ENCODE data around the gene MZB1. TPM values are rescaled to one million over a fixed set of nuclear protein-coding genes. Genes with fewer than 3 reads are reported as not detected.
"Not testable (repeated sequence)": the region's sequence is repeated elsewhere in the genome, so short reads cannot be mapped to it uniquely, and the experiment has no call there.

Gene MZB1
- total and polyA plus RNA-seq, 9 donors: 0.50 to 1.8 (median 1.2) TPM; not detected in 1

DNA sequence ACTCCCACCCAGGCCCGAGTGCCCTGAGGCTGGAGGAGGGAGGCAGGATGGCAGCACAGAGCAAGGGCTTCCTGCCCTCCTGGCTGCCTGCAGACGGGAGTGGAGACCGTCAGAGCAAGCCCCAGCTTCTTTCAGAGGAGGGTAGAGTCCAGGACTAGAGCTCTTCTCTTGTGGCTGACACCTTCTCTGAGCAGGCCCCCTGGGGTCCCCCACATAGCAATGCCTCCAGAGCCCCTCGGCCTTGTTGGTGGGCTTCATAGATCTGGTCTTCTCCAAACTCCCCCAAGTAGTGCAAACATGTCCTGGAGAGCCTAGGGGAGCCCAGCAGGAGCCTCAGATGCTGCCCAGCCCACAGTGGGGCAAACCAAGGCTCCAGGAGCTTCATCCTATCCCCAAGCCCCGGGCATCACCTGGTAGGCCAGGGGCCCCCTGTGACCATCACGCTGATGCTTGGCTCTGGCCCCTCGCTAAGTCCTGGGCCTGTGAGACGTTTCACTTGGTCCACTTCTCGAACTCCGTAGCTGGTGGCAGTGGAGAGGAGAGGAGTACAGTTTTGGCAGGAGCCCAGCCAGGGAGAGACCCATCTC is 2.0 kb downstream of the MZB1 start:
- Histone ChIP-seq H3K4me3 (no peak overlapping the region), H3K36me3 (no peaks in the 10 kb centered on the region), H3K27me3 (no peaks in the 10 kb centered on the region), H3K27ac (no peak overlapping the region), H3K4me1 (ENCODE audit: insufficient read depth) (no peaks in the 10 kb centered on the region), H3K9me3 (no peaks in the 10 kb centered on the region)
- peak in 1 of 5 donors; percentile 18 for DNase-seq
- TF ChIP-seq CTCF (IDR thresholded peaks at IDR 0.05) (no peak), POLR2A (IDR thresholded peaks at IDR 0.05) (no peak), EP300 (IDR thresholded peaks at IDR 0.05) (no peak)
- intact Hi-C loops (cut with DNase I): no loop called here
- 71 to 87% (median 72%) methylated on average over 10 of the region's 10 CpGs for WGBS, 3 donors

GRCh38 chr5:139386956-139387355 is 2.8 kb downstream of the MZB1 start:
- H3K27ac ChIP-seq: not testable (repeated sequence)
- 92 to 94% (median 93%) methylated on average over 10 of the region's 10 CpGs for WGBS, 3 donors

DNA sequence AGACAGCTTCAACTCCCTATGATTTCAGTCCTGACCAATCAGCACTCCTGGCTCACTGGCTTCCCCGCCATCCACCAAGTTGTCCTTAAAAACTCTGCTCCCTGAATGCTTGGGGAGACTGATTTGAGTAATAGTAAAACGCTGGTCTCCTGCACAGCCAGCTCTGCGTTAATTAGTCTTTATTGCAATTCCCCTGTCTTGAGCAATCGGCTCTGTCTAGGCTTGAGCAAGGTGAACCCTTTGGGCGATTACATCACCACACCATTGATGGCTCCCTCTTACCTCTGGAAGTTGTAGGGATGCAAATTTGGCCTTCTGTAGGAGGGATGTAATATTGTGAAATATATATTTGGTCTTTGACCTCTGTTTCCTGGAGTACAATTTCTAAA is 3.7 kb downstream of the MZB1 start:
- Histone ChIP-seq H3K4me1 (ENCODE audit: insufficient read depth) (no peaks in the 10 kb centered on the region), H3K4me3 (no peak overlapping the region), H3K9me3 (no peaks in the 10 kb centered on the region), H3K27me3 (no peaks in the 10 kb centered on the region), H3K27ac (no peak overlapping the region), H3K36me3 (no peaks in the 10 kb centered on the region)
- DNase-seq: peak in 1 of 5 donors; percentile 5
- TF ChIP-seq CTCF (IDR thresholded peaks at IDR 0.05): no peak
- no peak for TF ChIP-seq POLR2A (IDR thresholded peaks at IDR 0.05)
- TF ChIP-seq EP300 (IDR thresholded peaks at IDR 0.05): no peak
- intact Hi-C loops (cut with DNase I): no loop called here
- 89 to 90% (median 90%) methylated on average over 5 of the region's 5 CpGs for WGBS, 3 donors

More at GRCh38 chr5:139386956-139387355, 2.8 kb downstream of the MZB1 start:
- H3K27me3 ChIP-seq; H3K4me3 ChIP-seq; H3K36me3 ChIP-seq; H3K9me3 ChIP-seq; intact Hi-C loops (cut with DNase I); H3K4me1 ChIP-seq (ENCODE audit: insufficient read depth): not testable (repeated sequence)
- DNase-seq: peak in 1 of 5 donors; percentile 16

- Histone ChIP-seq H3K4me1 (ENCODE audit: insufficient read depth) (no peaks in the 10 kb centered on the region), H3K4me3 (no peak overlapping the region), H3K36me3 (no peaks in the 10 kb centered on the region), H3K27ac (peak overlapping the region in 1 of 2 donors; percentile 57), H3K27me3 (no peaks in the 10 kb centered on the region), H3K9me3 (no peaks in the 10 kb centered on the region)
- intact Hi-C loops (cut with DNase I): no loop called here
- 34 to 48% (median 37%) methylated on average over 8 of the region's 8 CpGs for WGBS, 3 donors
- no peak for TF ChIP-seq CTCF (IDR thresholded peaks at IDR 0.05)
- TF ChIP-seq EP300 (IDR thresholded peaks at IDR 0.05): no peak
- no peak for TF ChIP-seq POLR2A (IDR thresholded peaks at IDR 0.05)
- peak in 1 of 5 donors; percentile 20 for DNase-seq
These were observed 4.4 kb downstream of the MZB1 start for GRCh38 chr5:139385061-139386049.
